NCI-H1694 treated with DMSO at 0.1 percent for 48 hours (cell line): ENCODE measurements around the gene SMARCC2.
A peak's percentile ranks its signal among the peaks of the same experiment; 100 is the strongest.

Experiments used
- DNase-seq: peaks from one replicate; lab custom pipeline; 2025; lab: John Stamatoyannopoulos, UW

The SMARCC2 gene

GRCh38 chr12:56189099-56189917 is at the start of gene SMARCC2:
SMARCC2 (minus strand) TSS chr12:56189483; CDS start chr12:56189461, 22 bp downstream.
- peak; percentile 67 for DNase-seq

GRCh38 chr12:56237552-56237951 is 48.3 kb upstream of the SMARCC2 start:
- no peak for DNase-seq

- DNase-seq = no peak
Measured at GRCh38 chr12:56236985-56237384, 47.7 kb upstream of the SMARCC2 start.

GRCh38 chr12:56236091-56236490 is 46.8 kb upstream of the SMARCC2 start:
- DNase-seq = no peak

GRCh38 chr12:56234746-56235436 is 45.6 kb upstream of the SMARCC2 start:
- no peak for DNase-seq

GRCh38 chr12:56231184-56231582 is 41.9 kb upstream of the SMARCC2 start:
- no peak for DNase-seq

- DNase-seq = no peak
Measured at GRCh38 chr12:56230432-56231183, 41.3 kb upstream of the SMARCC2 start.

GRCh38 chr12:56229916-56230431 is 40.7 kb upstream of the SMARCC2 start, which contains the start of gene SLC39A5:
SLC39A5 (plus strand) TSS chr12:56230051; CDS start chr12:56231275, 1,224 bp downstream.
- no peak for DNase-seq

- DNase-seq = no peak
Measured at GRCh38 chr12:56229082-56229481, 39.8 kb upstream of the SMARCC2 start.

- no peak for DNase-seq
Measured at GRCh38 chr12:56224954-56225353, 35.7 kb upstream of the SMARCC2 start.

GRCh38 chr12:56224102-56224701 is 34.9 kb upstream of the SMARCC2 start, which contains the start of gene NABP2:
NABP2 (plus strand) TSS chr12:56224342; CDS start chr12:56224857, 515 bp downstream.
- peak; percentile 86 for DNase-seq

GRCh38 chr12:56223571-56224101 is 34.4 kb upstream of the SMARCC2 start:
- no peak for DNase-seq

- no peak for DNase-seq
Measured at GRCh38 chr12:56222531-56222895, 33.2 kb upstream of the SMARCC2 start.

GRCh38 chr12:56221757-56222530 is 32.7 kb upstream of the SMARCC2 start, which contains the start of gene RNF41:
RNF41 (minus strand) TSS chr12:56221922; CDS start chr12:56214047, 7,875 bp downstream.
- peak; percentile 87 for DNase-seq

- no peak for DNase-seq
Measured at GRCh38 chr12:56221232-56221756, 32.0 kb upstream of the SMARCC2 start.

GRCh38 chr12:56220611-56221231 is 31.4 kb upstream of the SMARCC2 start:
- DNase-seq = no peak

GRCh38 chr12:56219840-56220239 is 30.6 kb upstream of the SMARCC2 start:
- DNase-seq = no peak

- no peak for DNase-seq
Measured at GRCh38 chr12:56216461-56216860, 27.2 kb upstream of the SMARCC2 start.

- DNase-seq = no peak
Measured at GRCh38 chr12:56213878-56214277, 24.6 kb upstream of the SMARCC2 start.

- DNase-seq = no peak
Measured at GRCh38 chr12:56212361-56212760, 23.1 kb upstream of the SMARCC2 start.
